GM12801 (cell line): ENCODE data around the gene SLC38A10.

Source experiments
- CTCF ChIP-seq: IDR thresholded peaks from one replicate; pipeline ENCODE4 v1.5.1; 2011; ENCODE audit warnings: control low read depth; ENCODE audit not compliant: insufficient read length; ENCODE audit errors: extremely low read depth

SLC38A10 gene

GRCh38 chr17:81210466-81210865, 84.6 kb downstream of the SLC38A10 start:
- no peak for TF ChIP-seq CTCF

- TF ChIP-seq CTCF: no peak
These were observed 86.0 kb downstream of the SLC38A10 start for GRCh38 chr17:81209141-81209540.

GRCh38 chr17:81208651-81209050, 86.5 kb downstream of the SLC38A10 start:
- no peak for TF ChIP-seq CTCF

- TF ChIP-seq CTCF: no peak
These were observed 87.2 kb downstream of the SLC38A10 start for GRCh38 chr17:81207610-81208581.

- TF ChIP-seq CTCF: no peak
These were observed 88.5 kb downstream of the SLC38A10 start for GRCh38 chr17:81206657-81207056.

GRCh38 chr17:81206166-81206565, 88.9 kb downstream of the SLC38A10 start:
- no peak for TF ChIP-seq CTCF

GRCh38 chr17:81204578-81204977, 90.5 kb downstream of the SLC38A10 start:
- no peak for TF ChIP-seq CTCF
